GM12892 (cell line): ENCODE data around the gene EML1.

Source experiments
- POLR2A ChIP-seq: IDR thresholded peaks from 2 replicates; pipeline ENCODE4 v1.6.1; 2011; ENCODE audit warnings: low read depth, low read length, control low read depth
- POLR2AphosphoS5 ChIP-seq: IDR thresholded peaks from 2 replicates; pipeline ENCODE4 v1.6.1; 2011; ENCODE audit warnings: low read depth, low read length, control low read depth
- TAF1 ChIP-seq: IDR thresholded peaks from 2 replicates; pipeline ENCODE4 v1.6.1; 2011; ENCODE audit warnings: low read depth, mild to moderate bottlenecking, control low read depth, low read length, borderline replicate concordance

GRCh38 chr14:99788713-99789112, 4.5 kb upstream of the EML1 start:
- TF ChIP-seq POLR2A (no peak), POLR2AphosphoS5 (no peak), TAF1 (no peak)
